GM18868 (cell line): ENCODE measurements around the gene MTMR2.
"Not testable (repeated sequence)": the region's sequence is repeated elsewhere in the genome, so short reads cannot be mapped to it uniquely, and the experiment has no call there.

Source experiments
- ATAC-seq: cut with Tn5 transposase; IDR thresholded peaks from one replicate; pipeline ENCODE4 v1.9.1; 2021; ENCODE audit warnings: mild to moderate bottlenecking, moderate library complexity; ENCODE audit not compliant: unreplicated experiment

MTMR2 gene

GRCh38 chr11:95829580-95830259 is 94.2 kb downstream of the MTMR2 start:
- ATAC-seq: no peak

DNA sequence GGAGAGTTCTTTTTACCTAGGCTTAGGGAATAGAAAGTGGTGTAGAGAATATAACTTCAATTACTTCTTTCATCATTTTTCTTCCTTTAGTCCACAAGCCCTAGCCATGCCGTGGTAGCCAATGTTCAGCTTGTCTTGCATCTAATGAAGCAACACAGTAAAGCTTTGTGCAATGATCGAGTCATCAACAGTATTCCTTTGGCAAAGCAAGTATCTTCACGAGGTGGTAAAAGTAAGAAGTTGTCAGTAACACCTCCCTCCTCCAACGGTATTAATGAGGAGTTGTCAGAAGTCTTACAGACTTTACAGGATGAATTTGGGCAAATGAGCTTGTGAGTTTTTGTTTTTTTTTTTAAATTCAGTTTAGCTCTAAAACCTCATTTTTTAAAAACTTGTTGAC is 96.2 kb downstream of the MTMR2 start:
- no peak for ATAC-seq

DNA sequence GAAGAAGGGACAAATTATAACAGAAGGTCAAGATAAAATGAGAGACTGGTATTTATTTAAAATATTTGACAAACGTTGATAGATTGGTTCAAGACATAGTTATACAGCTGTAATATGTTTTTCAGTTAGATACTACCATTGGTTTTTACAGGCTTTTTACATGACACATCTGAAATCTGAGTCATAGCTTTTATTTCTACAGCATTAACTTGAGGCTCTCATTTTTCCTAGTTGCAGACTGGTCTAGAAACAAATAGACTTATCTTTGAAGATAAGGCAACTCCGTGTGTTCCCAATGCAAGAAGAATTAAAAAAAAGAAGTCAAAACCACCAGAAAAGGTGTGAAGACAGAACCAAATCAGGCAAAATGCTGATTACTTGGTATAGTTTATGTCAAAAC is 102.3 kb downstream of the MTMR2 start:
- no peak for ATAC-seq

DNA sequence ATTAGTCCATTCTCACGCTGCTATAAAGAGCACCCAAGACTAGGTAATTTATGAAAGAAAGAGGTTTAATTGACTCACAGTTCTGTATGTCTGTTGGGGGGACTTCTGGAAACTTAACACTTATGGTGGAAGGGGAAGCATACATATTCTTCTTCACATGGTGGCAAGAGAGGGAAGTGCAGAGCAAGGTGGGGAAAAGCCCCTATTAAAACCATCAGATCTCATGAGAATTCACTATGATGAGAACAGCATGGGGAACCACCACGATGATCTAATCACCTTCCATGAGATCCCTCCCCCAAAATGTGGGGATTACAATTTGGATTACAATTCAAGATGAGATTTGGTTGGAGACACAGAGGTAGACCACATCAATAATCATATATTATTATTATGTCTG is 107.9 kb downstream of the MTMR2 start:
- ATAC-seq: peak; percentile 91

GRCh38 chr11:95811052-95811451 is 112.9 kb downstream of the MTMR2 start:
- ATAC-seq: not testable (repeated sequence)

- not testable (repeated sequence) for ATAC-seq
Observed at GRCh38 chr11:95806464-95806863, 117.4 kb downstream of the MTMR2 start.

DNA sequence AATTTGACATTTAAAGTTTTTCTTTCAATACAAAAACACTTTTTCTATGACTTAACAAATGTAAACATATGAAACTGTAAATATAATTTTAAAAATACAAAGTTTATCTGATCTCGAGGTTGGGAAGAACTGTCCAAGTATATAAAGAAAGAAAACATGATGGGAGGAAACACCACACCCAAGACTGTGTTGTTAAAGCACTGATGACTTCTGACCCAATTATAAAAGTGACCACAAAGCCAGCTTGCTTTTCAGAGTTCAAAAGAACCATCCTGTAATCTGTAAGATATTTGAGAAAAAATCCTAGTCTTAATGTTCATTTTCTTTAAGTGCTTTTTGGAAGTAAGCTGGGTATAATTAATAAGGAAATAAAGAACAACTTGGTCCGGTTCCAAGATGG is 118.0 kb downstream of the MTMR2 start:
- ATAC-seq: no peak

DNA sequence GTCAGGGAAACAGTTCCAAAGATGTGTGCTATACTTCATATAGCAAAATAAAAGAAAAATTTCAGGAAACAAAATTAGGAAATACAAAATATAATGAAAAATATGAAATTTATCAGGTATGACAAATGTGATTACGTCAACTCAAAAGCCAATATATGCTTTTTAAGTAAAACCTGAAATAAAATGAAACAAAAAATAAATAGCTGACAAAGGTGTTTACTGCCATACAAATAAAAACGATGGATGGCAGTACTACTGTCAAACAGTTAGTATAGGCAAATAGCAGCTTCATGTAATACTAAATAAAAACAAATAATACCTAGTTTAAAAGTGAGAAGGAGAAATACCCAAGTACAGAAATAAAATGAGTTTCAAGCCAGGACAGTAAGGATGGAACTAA is 119.9 kb downstream of the MTMR2 start:
- no peak for ATAC-seq

DNA sequence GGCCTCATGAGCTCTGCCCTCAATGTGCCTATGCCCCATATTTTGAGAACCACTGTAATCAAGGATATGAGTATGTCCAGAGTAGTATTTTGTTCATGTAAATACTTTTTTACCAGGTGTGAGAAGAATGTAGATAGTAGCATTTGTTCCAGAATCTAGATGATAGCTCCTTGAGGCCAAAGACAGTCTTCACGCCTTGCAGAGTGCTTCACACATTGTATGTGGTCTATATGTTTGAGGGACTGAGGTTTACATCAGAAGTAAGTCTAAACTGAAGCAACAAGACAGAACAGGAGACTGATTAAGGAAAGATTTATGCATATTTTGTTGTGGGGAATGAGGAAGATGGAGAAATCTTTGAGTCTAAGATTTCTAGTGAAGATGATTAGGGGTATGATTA is 121.1 kb downstream of the MTMR2 start:
- ATAC-seq: no peak

DNA sequence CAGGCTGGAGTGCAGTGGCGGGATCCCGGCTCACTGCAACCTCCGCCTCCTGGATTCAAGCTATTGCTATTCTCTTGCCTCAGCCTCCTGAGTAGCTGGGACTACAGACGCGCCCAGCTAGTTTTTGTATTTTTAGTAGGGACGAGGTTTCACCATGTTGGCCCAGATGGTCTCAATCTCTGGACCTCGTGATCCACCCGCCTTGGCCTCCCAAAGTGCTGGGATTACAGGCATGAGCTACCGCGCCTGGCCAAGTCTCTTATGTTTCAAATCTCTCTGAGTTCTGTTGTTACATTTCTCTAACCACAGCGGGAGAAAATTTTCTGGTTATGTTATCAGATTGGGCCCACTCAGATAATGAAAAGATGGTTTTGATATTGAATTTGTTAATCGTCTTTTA is 123.5 kb downstream of the MTMR2 start:
- ATAC-seq: no peak

GRCh38 chr11:95799546-95799945 is 124.4 kb downstream of the MTMR2 start:
- ATAC-seq: no peak

DNA sequence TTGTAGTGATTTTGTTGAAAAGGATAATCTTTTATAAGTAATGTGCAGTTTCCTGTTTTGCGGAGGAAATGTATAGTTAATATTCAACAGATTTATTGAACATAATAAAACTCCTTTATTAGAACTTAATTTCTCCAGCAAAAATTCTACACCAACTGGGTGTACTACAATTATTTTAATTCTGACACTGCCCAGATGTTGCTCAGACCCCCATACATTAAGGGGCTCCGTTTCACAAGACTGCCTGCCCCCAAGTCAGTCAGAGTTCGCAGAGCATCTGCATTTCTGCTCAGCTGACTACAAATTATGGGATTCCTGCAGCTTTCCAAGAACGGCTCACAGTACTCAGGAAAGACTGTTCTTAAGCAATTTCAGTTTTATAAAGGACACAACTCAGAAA is 127.4 kb downstream of the MTMR2 start:
- ATAC-seq: no peak

- no peak for ATAC-seq
Observed at GRCh38 chr11:95795627-95796295, 128.1 kb downstream of the MTMR2 start.

GRCh38 chr11:95794086-95794485 is 129.8 kb downstream of the MTMR2 start:
- ATAC-seq: no peak

GRCh38 chr11:95793116-95793515 is 130.8 kb downstream of the MTMR2 start:
- ATAC-seq: no peak

DNA sequence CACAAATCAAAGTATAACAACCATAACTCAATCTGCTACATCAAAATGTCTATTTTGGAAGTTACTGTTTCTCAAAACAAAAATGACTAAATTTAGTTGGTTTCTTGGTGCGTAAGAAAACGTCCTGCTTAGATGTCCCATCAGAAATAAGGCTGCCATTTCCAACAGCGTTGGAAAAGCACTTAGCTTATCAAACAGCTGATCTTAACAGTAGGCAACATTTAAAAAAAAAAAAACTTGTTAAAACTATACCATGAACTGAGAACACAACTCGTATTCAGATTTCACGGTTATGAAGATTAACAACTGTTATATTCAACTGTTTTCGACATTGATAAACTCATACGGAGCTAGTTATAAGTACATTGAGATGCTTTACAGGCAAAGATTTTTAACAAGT is 131.2 kb downstream of the MTMR2 start:
- ATAC-seq: no peak

DNA sequence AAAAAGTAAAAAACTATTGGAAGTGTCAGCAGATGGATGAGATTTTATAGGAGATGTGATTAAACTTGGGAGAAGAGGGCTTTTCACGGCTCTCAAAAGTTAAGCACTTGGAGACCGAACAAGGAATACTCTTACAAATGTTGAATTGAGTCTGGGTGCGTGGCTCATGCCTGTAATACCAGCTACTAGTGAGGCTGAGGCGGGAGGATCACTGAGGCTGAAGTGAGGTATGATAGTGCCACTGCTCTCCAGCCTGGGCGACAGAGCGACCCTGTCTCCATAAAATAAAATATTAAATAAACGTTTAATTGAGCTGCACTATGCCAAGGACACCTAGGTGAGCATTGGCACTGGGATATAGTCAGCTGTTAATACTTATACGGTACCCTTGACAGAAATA is 131.7 kb downstream of the MTMR2 start:
- ATAC-seq: no peak

DNA sequence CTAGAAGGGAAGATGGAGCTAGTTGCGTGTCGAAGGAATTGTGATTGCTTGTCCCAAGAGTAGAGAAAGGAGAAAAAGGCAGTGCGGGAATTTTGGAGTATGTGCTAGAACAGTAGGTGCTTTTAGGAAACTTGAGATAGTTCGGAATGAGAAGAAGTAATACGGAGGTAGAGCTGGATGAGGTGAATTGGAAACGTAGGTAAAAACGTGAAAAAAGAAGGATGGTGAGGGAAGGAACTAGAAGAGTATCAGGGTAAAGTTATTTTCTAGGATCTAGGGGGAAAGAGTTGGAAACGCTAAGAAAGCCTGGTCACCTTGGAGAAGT is 132.2 kb downstream of the MTMR2 start:
- ATAC-seq: no peak

DNA sequence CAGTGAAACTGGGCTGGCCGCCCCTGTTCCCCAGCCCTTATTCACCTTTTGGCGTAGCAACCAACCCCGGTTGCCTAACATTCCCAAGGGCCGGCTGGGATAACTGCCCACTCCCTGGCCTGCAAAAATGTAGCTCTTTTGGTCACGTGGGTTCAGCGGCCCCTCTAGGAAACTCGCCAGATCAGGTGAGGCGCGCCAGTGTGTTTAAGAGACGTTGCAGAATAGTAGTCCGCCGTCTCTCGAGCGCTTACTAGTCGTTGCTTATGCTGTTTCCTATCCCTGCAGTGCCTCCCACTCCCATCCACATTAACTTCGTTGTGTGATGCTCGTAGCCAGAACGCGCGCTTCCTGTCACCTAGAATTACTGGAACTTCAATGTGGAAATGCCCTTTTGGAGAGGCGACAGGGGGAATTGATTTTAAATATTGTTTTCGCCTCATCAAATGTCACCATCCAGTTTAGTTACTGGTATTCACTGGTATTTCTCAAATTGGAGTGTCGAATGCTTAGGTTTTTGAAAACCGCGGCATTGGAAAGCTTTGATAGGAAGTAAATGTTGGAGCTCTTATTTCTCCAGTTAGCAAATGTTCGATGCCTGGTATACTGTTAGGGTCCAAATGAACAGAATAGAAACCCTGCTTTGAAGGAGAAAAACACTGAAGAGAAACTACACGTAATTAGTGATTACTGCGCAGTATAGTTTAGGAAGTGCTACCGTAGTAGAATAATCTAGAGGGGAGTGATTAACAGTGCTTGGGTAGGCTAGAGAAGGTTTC is 132.8 kb downstream of the MTMR2 start:
- ATAC-seq: peak; percentile 13

DNA sequence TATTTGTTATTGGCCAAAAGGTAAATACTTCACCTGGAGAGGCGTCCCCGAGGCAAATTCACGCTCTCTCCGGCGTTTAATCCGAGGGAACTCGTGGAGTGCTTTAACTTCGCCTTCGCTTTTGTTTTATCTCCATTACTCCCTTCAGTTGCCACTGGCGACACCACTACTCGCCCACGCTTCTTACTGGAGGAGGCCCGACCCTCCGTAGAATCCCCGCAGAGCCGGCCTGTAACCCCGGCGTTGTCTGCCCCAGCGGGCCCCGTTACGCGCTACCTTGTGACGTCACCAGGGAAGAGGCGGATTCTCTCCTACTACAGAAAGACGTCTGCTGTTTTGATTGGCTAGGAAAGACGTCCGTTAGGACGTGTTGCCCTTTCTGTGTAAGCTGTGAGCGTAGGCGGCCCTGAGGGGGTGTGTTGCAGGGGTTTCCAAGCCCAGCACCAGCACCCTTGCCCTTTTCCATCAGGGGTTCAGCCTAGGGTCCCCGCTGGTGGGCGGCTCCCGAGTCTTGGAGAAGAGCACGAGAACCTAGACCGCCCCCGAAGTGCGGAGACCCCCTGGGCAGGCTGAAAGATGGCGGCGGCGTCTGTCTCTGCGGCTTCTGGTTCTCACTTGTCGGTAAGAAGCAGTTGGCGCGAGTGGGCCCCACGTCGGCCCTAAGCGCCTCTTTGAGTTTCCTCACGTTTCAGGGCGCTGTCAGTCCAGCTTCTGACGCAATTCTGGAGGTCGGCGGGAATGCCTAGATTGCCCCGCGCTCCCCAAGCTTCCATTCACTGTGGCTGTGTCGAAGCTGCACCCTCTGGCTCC is 133.6 kb downstream of the MTMR2 start, which contains the start of gene CEP57:
TSS of gene CEP57 (plus strand) at position 376 of the 810 bp plus-strand sequence. CDS start at position 577, 201 bp downstream.
- ATAC-seq: peak; percentile 67

GRCh38 chr11:95789506-95790122 is 134.3 kb downstream of the MTMR2 start, which contains the start of gene FAM76B:
Gene FAM76B, minus strand, starts transcription at chr11:95789782. Its CDS starts 304 bp downstream, at chr11:95789478.
- peak; percentile 69 for ATAC-seq
